ENCODE results near the gene ANKRD13B. TPM values are rescaled to one million over a fixed set of nuclear protein-coding genes. Genes with fewer than 3 reads are reported as not detected.

The ANKRD13B gene
- total and polyA plus RNA-seq, 5 donors, result 5.0 to 11.0 (median 6.7) TPM

DNA sequence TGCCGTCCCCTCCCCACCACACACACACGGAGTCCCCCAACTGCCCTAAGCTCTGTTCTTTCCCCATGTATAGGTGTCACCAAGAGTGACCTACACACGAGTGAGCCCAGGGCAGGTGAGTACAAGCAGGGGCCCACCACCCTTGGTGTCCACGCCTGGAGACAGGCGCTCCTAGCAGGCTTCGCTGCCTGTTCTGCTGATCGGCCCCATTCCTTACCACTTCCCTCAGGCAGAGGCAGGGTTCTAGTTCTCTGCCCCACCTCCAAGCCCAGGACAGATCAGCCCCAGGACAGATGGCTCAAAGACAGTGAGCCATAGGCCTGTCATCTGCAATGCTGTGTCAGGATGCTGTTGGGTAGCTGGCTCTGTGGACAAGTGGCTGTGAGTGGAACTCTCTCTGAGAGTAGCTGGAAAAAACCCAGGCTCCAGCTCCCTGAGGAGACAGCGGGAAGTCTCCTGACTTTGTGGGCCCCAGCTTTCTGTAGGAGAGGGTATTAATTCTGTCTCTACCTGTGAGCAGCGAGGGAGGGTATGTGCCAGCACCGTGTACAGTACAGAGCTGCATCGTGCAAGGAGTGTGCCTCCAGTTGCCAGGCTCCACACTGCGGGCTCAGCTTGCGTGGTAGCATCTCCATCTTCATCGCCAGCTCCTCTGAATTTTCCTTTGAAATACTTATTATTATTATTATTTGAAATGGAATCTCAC is 23.5 kb upstream of the ANKRD13B start:
- Histone ChIP-seq H3K4me1 (ENCODE audit: control insufficient read depth, insufficient read depth, low read length) (peaks cover 8% of the 10 kb centered on the region), H3K9me3 (ENCODE audit: control insufficient read depth, low read length) (no peaks in the 10 kb centered on the region), H3K27me3 (ENCODE audit: control insufficient read depth, insufficient read depth) (no peaks in the 10 kb centered on the region), H3K27ac (ENCODE audit: low read length) (peak overlapping the region; percentile 76), H3K4me3 (ENCODE audit: low read length) (peak overlapping the region; percentile 63)
- WGBS, result 58% methylated on average over 14 of the region's 14 CpGs
- DNase-seq (peak; percentile 17 to 50 (median 47)), ATAC-seq (no peak)
- intact Hi-C loops (cut with DNase I), result no loop called here

DNA sequence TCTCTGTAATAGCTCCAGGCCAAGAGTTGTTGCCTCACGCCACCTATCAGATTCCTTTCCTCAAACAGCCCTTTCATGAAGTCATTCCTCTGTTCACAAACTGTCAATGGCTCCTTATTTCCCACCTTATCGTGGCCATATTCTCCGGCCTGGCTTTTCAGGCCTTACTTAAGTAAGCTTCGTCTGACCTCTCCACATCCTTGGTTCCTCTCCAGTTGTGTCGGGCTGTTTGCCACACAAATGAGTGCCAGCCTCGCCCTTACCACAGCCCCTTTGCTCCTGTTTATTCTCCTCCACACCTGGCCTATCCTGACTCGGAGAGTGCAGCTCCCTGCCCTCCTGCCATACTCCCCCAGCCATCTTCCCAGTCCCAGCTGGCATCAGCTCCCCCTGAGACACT is 22.4 kb upstream of the ANKRD13B start:
- Histone ChIP-seq H3K27me3 (ENCODE audit: control insufficient read depth, insufficient read depth) (no peaks in the 10 kb centered on the region), H3K4me1 (ENCODE audit: control insufficient read depth, insufficient read depth, low read length) (peaks cover 8% of the 10 kb centered on the region), H3K4me3 (ENCODE audit: low read length) (no peak overlapping the region), H3K27ac (ENCODE audit: low read length) (no peak overlapping the region), H3K9me3 (ENCODE audit: control insufficient read depth, low read length) (no peaks in the 10 kb centered on the region)
- DNase-seq, result peak in 2 of 3 donors; percentile 7 to 44
- intact Hi-C loops (cut with DNase I), result no loop called here
- WGBS, result 83% methylated on average over 7 of the region's 7 CpGs
- no peak for ATAC-seq

- H3K9me3 ChIP-seq (ENCODE audit: control insufficient read depth, low read length), result no peaks in the 10 kb centered on the region
- ATAC-seq (no peak), DNase-seq (peak in 1 of 3 donors; percentile 20)
- H3K27ac ChIP-seq (ENCODE audit: low read length), result no peak overlapping the region
- intact Hi-C loops (cut with DNase I), result no loop called here
- H3K4me1 ChIP-seq (ENCODE audit: control insufficient read depth, insufficient read depth, low read length), result peaks cover 8% of the 10 kb centered on the region
- 87% methylated on average over 6 of the region's 6 CpGs for WGBS
- H3K27me3 ChIP-seq (ENCODE audit: control insufficient read depth, insufficient read depth), result no peaks in the 10 kb centered on the region
- H3K4me3 ChIP-seq (ENCODE audit: low read length), result no peak overlapping the region
These were observed 21.4 kb upstream of the ANKRD13B start for GRCh38 chr17:29571486-29571882.

- no peaks in the 10 kb centered on the region for H3K27me3 ChIP-seq (ENCODE audit: control insufficient read depth, insufficient read depth)
- H3K27ac ChIP-seq (ENCODE audit: low read length), result no peak overlapping the region
- H3K9me3 ChIP-seq (ENCODE audit: control insufficient read depth, low read length), result no peaks in the 10 kb centered on the region
- DNase-seq (peak; percentile 39 to 82 (median 78)), ATAC-seq (peak; percentile 10 to 25)
- peak overlapping the region; percentile 26 for H3K4me3 ChIP-seq (ENCODE audit: low read length)
- H3K4me1 ChIP-seq (ENCODE audit: control insufficient read depth, insufficient read depth, low read length), result peaks cover 8% of the 10 kb centered on the region
- intact Hi-C loops (cut with DNase I), result no loop called here
- WGBS, result 43% methylated on average over 30 of the region's 30 CpGs
These were observed 20.9 kb upstream of the ANKRD13B start for GRCh38 chr17:29571883-29572681.

DNA sequence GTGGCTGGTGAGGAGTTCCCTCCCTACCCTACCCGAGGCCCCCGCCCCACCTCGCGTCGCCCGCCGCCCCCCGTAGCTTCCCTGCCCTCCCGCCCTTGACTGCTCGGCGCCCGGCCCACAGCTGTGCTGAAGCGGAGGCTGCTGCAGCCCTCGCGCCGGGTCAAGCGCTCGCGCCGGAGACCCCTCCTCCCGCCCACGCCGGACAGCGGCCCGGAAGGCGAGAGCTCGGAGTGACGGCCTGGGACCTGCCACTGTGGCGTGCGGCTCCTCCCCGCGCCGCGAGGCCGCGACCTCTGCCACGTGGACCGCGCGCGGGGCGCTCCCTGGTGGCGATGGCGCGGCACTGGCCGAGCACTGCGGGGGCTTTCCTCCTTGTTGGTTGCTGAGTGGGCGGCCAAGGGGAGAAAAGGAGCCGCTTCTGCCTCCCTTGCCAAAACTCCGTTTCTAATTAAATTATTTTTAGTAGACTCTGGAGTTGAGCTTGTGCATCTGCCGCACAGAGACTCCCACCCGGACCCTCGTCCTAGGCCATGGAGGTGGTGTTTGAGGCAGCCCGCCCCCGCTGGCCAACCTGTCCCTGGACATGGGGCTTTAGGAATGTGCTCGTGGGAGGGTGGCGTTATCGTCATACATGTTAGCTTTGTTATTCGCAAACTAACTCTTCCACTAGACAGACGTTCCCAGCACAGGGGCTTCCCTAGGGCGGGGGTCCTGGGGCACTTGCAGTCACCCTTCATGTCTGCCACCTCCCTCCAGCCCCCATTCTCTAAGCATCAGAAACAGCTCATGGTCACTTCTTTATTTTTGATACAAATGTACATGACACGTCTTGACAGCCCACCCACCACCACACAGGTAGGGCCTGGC is 20.0 kb upstream of the ANKRD13B start:
- Histone ChIP-seq H3K27ac (ENCODE audit: low read length) (no peak overlapping the region), H3K27me3 (ENCODE audit: control insufficient read depth, insufficient read depth) (no peaks in the 10 kb centered on the region), H3K4me1 (ENCODE audit: control insufficient read depth, insufficient read depth, low read length) (peaks cover 8% of the 10 kb centered on the region), H3K9me3 (ENCODE audit: control insufficient read depth, low read length) (no peaks in the 10 kb centered on the region), H3K4me3 (ENCODE audit: low read length) (peak overlapping the region; percentile 26)
- peak; percentile 81 to 91 (median 90) for DNase-seq
- intact Hi-C loops (cut with DNase I), result no loop called here
- ATAC-seq, result peak; percentile 63 to 65
- 13% methylated on average over 62 of the region's 62 CpGs for WGBS

DNA sequence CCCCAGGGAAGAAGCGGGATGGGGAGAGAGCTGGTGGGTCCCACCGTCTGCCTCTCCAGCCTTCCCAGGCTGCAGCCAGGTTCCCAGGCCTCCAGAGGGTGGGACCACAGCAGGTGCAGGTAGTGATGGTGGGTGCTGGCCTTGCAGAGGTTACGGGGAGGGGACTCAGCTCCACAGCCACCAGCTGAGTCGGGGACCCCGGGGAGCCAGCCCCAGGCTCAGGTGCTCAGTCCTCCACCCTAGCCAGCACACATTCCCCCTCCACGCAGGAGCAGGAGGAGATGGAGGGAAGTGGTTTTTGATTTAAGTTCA is 19.4 kb upstream of the ANKRD13B start:
- 90% methylated on average over 6 of the region's 6 CpGs for WGBS
- ATAC-seq (no peak), DNase-seq (peak; percentile 21 to 57 (median 50))
- intact Hi-C loops (cut with DNase I), result no loop called here
- no peaks in the 10 kb centered on the region for H3K27me3 ChIP-seq (ENCODE audit: control insufficient read depth, insufficient read depth)
- H3K9me3 ChIP-seq (ENCODE audit: control insufficient read depth, low read length), result no peaks in the 10 kb centered on the region
- no peak overlapping the region for H3K27ac ChIP-seq (ENCODE audit: low read length)
- H3K4me1 ChIP-seq (ENCODE audit: control insufficient read depth, insufficient read depth, low read length), result peaks cover 8% of the 10 kb centered on the region
- no peak overlapping the region for H3K4me3 ChIP-seq (ENCODE audit: low read length)

GRCh38 chr17:29573871-29574731 is 18.8 kb upstream of the ANKRD13B start:
- intact Hi-C loops (cut with DNase I), result no loop called here
- DNase-seq (peak; percentile 11 to 52 (median 37)), ATAC-seq (no peak)
- Histone ChIP-seq H3K27me3 (ENCODE audit: control insufficient read depth, insufficient read depth) (no peaks in the 10 kb centered on the region), H3K4me3 (ENCODE audit: low read length) (no peak overlapping the region), H3K4me1 (ENCODE audit: control insufficient read depth, insufficient read depth, low read length) (peaks cover 8% of the 10 kb centered on the region), H3K9me3 (ENCODE audit: control insufficient read depth, low read length) (no peaks in the 10 kb centered on the region), H3K27ac (ENCODE audit: low read length) (no peak overlapping the region)
- WGBS, result 82% methylated on average over 14 of the region's 14 CpGs

- DNase-seq (peak in 2 of 3 donors; percentile 20 to 45), ATAC-seq (no peak)
- no peak overlapping the region for H3K4me3 ChIP-seq (ENCODE audit: low read length)
- intact Hi-C loops (cut with DNase I), result no loop called here
- 84% methylated on average over 17 of the region's 17 CpGs for WGBS
- no peak overlapping the region for H3K27ac ChIP-seq (ENCODE audit: low read length)
- H3K4me1 ChIP-seq (ENCODE audit: control insufficient read depth, insufficient read depth, low read length), result peaks cover 4% of the 10 kb centered on the region
- H3K27me3 ChIP-seq (ENCODE audit: control insufficient read depth, insufficient read depth), result no peaks in the 10 kb centered on the region
- no peaks in the 10 kb centered on the region for H3K9me3 ChIP-seq (ENCODE audit: control insufficient read depth, low read length)
These were observed 18.0 kb upstream of the ANKRD13B start for GRCh38 chr17:29574732-29575510.

- intact Hi-C loops (cut with DNase I), result no loop called here
- H3K27me3 ChIP-seq (ENCODE audit: control insufficient read depth, insufficient read depth), result no peaks in the 10 kb centered on the region
- no peak overlapping the region for H3K27ac ChIP-seq (ENCODE audit: low read length)
- H3K9me3 ChIP-seq (ENCODE audit: control insufficient read depth, low read length), result no peaks in the 10 kb centered on the region
- no peak overlapping the region for H3K4me3 ChIP-seq (ENCODE audit: low read length)
- ATAC-seq (no peak), DNase-seq (peak in 2 of 3 donors; percentile 14 to 52)
- WGBS, result 87% methylated on average over 28 of the region's 28 CpGs
- H3K4me1 ChIP-seq (ENCODE audit: control insufficient read depth, insufficient read depth, low read length), result peaks cover 4% of the 10 kb centered on the region
These were observed 17.3 kb upstream of the ANKRD13B start for GRCh38 chr17:29575511-29576213.

Measured in right cardiac atrium (tissue), 5 donors.